Activated T-cell treated with anti-CD3 and anti-CD28 coated beads, Interleukin-2, amount 50 U/mL, for 48 hours (primary cell): Measurements from ENCODE around the gene NCOA7.

Experiments
- DNase-seq, 2 experiments: peaks; one replicate each; pipeline ENCODE4 v3.0.0-alpha.2; 2020

Gene NCOA7

GRCh38 chr6:125790358-125791150, at the start of gene NCOA7:
Gene NCOA7 (plus strand): TSS chr6:125790960. CDS start chr6:125815355, 24,395 bp downstream.
- peak; percentile 80 to 85 for DNase-seq

GRCh38 chr6:125741336-125741735, 49.4 kb upstream of the NCOA7 start:
- no peak for DNase-seq

- DNase-seq = no peak
Measured at GRCh38 chr6:125742024-125742423, 48.7 kb upstream of the NCOA7 start.

GRCh38 chr6:125742464-125743120, 48.2 kb upstream of the NCOA7 start:
- DNase-seq = no peak

GRCh38 chr6:125743604-125744003, 47.2 kb upstream of the NCOA7 start:
- no peak for DNase-seq

- no peak for DNase-seq
Measured at GRCh38 chr6:125745281-125746018, 45.3 kb upstream of the NCOA7 start.

GRCh38 chr6:125746019-125746414, 44.7 kb upstream of the NCOA7 start:
- DNase-seq = no peak

GRCh38 chr6:125746731-125747588, 43.8 kb upstream of the NCOA7 start:
- DNase-seq = peak; percentile 71 to 73

GRCh38 chr6:125747589-125748405, 43.0 kb upstream of the NCOA7 start:
- peak; percentile 39 to 51 for DNase-seq

- peak; percentile 42 to 50 for DNase-seq
Measured at GRCh38 chr6:125748406-125749172, 42.2 kb upstream of the NCOA7 start.

- DNase-seq = peak; percentile 86 to 90
Measured at GRCh38 chr6:125749173-125749864, 41.4 kb upstream of the NCOA7 start, which contains the start of gene HEY2. Gene HEY2 (plus strand): TSS chr6:125749632. CDS start chr6:125749777, 145 bp downstream.

GRCh38 chr6:125749865-125750691, 40.7 kb upstream of the NCOA7 start:
- peak in 1 of 2 experiments; percentile 26 for DNase-seq

GRCh38 chr6:125750692-125751333, 39.9 kb upstream of the NCOA7 start:
- DNase-seq = no peak

- DNase-seq = no peak
Measured at GRCh38 chr6:125751334-125751916, 39.3 kb upstream of the NCOA7 start.

GRCh38 chr6:125752773-125753172, 38.0 kb upstream of the NCOA7 start:
- DNase-seq = no peak

GRCh38 chr6:125753218-125753936, 37.4 kb upstream of the NCOA7 start:
- DNase-seq = no peak

- DNase-seq = no peak
Measured at GRCh38 chr6:125753937-125754259, 36.9 kb upstream of the NCOA7 start.

GRCh38 chr6:125754566-125754965, 36.2 kb upstream of the NCOA7 start:
- DNase-seq = no peak
